NB4 (cell line): ENCODE measurements around the gene OR10X1.

ENCODE experiments used
- DNase-seq: peaks from one replicate; pipeline ENCODE4 v3.0.0; 2010; ENCODE audit warnings: low read depth
- H3K4me3 ChIP-seq: one replicate; pipeline ENCODE4 v1.5.1; 2011; ENCODE audit warnings: mild to moderate bottlenecking, low read depth, low read length, moderate library complexity
- CTCF ChIP-seq: IDR thresholded peaks from one replicate; pipeline ENCODE4 v1.5.1; 2012; ENCODE audit warnings: low read depth, low read length
- MAX ChIP-seq: IDR thresholded peaks from 2 replicates; pipeline ENCODE4 v1.6.1; 2011; ENCODE audit warnings: low read depth, low read length
- MYC ChIP-seq: IDR thresholded peaks from 2 replicates; pipeline ENCODE4 v1.6.1; 2011; ENCODE audit warnings: low read depth, low read length
- POLR2A ChIP-seq: IDR thresholded peaks from 2 replicates; pipeline ENCODE4 v1.6.1; 2011; ENCODE audit warnings: mild to moderate bottlenecking; ENCODE audit not compliant: insufficient read length; ENCODE audit errors: extremely low read depth

OR10X1 gene

GRCh38 chr1:158579733-158580132, at the start of gene OR10X1:
Gene OR10X1, minus strand, starts transcription at chr1:158579899. Its CDS starts 0 bp downstream, at chr1:158579899.
- DNase-seq, result no peak
- TF ChIP-seq CTCF (no peak), MYC (no peak), MAX (no peak)
- no peak within 1 kb of the TSS for H3K4me3 ChIP-seq

- H3K4me3 ChIP-seq, result no peak overlapping the region
- no peak for TF ChIP-seq CTCF
- no peak for TF ChIP-seq POLR2A
- no peak for TF ChIP-seq MYC
- TF ChIP-seq MAX, result no peak
- no peak for DNase-seq
Measured at GRCh38 chr1:158613764-158614163, 34.1 kb upstream of the OR10X1 start.

- no peak overlapping the region for H3K4me3 ChIP-seq
- TF ChIP-seq MYC, result no peak
- no peak for TF ChIP-seq MAX
- TF ChIP-seq POLR2A, result no peak
- no peak for TF ChIP-seq CTCF
- DNase-seq, result no peak
Measured at GRCh38 chr1:158611916-158612315, 32.2 kb upstream of the OR10X1 start.

- TF ChIP-seq MAX (no peak), CTCF (no peak), POLR2A (no peak), MYC (no peak)
Measured at GRCh38 chr1:158607296-158607695, 27.6 kb upstream of the OR10X1 start.

GRCh38 chr1:158604968-158605367, 25.3 kb upstream of the OR10X1 start, which contains the start of gene OR10Z1:
Gene OR10Z1, plus strand, starts transcription at chr1:158605268. Its CDS starts 1,171 bp downstream, at chr1:158606439.
- no peak for DNase-seq
- TF ChIP-seq MYC (no peak), POLR2A (no peak), MAX (no peak)
- no peak within 1 kb of the TSS for H3K4me3 ChIP-seq

More at GRCh38 chr1:158607296-158607695, 27.6 kb upstream of the OR10X1 start:
- no peak for DNase-seq
- no peak overlapping the region for H3K4me3 ChIP-seq

GRCh38 chr1:158600735-158601134, 21.0 kb upstream of the OR10X1 start:
- TF ChIP-seq MAX (no peak), POLR2A (no peak), MYC (no peak), CTCF (no peak)
- no peak overlapping the region for H3K4me3 ChIP-seq
- no peak for DNase-seq
